Measurements from ENCODE around the gene KIF26B. TPM values are rescaled to one million over a fixed set of nuclear protein-coding genes. Genes with fewer than 3 reads are reported as not detected.

KIF26B gene
- total RNA-seq, 1 donor from 2014 or later = 3.4 TPM

- Histone ChIP-seq H3K27ac (no peak overlapping the region), H3K4me1 (no peaks in the 10 kb centered on the region), H3K9me3 (no peaks in the 10 kb centered on the region), H3K27me3 (no peaks in the 10 kb centered on the region), H3K36me3 (no peaks in the 10 kb centered on the region), H3K4me3 (no peak overlapping the region)
- TF ChIP-seq, protein P1, sequence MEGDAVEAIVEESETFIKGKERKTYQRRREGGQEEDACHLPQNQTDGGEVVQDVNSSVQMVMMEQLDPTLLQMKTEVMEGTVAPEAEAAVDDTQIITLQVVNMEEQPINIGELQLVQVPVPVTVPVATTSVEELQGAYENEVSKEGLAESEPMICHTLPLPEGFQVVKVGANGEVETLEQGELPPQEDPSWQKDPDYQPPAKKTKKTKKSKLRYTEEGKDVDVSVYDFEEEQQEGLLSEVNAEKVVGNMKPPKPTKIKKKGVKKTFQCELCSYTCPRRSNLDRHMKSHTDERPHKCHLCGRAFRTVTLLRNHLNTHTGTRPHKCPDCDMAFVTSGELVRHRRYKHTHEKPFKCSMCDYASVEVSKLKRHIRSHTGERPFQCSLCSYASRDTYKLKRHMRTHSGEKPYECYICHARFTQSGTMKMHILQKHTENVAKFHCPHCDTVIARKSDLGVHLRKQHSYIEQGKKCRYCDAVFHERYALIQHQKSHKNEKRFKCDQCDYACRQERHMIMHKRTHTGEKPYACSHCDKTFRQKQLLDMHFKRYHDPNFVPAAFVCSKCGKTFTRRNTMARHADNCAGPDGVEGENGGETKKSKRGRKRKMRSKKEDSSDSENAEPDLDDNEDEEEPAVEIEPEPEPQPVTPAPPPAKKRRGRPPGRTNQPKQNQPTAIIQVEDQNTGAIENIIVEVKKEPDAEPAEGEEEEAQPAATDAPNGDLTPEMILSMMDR (IDR thresholded peaks at IDR 0.05) = no peak
- intact Hi-C loops (cut with DNase I) = no loop called here
- DNase-seq (no peak), ATAC-seq (no peak)
Measured at GRCh38 chr1:245657371-245657770, 502.6 kb downstream of the KIF26B start.

DNA sequence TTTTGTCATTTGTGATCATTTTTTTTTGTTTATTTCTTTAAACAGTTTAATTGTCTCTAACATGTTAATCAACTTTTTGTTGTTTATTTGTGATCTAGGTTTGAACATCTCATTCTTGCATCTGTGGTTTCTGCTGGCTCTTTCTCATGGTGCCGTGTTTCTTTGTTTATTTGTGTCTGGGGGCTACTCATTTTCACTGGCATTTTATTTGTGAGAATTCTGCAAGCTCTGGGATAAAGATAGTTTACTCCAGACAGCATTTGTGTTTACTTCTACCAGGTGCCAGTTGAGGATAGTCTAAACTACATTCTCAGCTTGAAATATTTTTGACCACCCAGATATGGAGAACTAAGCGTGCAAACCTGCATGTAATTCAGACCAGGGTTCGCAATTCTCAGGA lies 508.6 kb downstream of the KIF26B start:
- no peak overlapping the region for H3K4me3 ChIP-seq
- no peaks in the 10 kb centered on the region for H3K36me3 ChIP-seq
- DNase-seq = no peak
- TF ChIP-seq, protein P1 (IDR thresholded peaks at IDR 0.05) = no peak
- intact Hi-C loops (cut with DNase I) = no loop called here
- H3K27ac ChIP-seq = no peak overlapping the region
- no peaks in the 10 kb centered on the region for H3K9me3 ChIP-seq
- no peaks in the 10 kb centered on the region for H3K27me3 ChIP-seq
- ATAC-seq = no peak
- no peaks in the 10 kb centered on the region for H3K4me1 ChIP-seq

DNA sequence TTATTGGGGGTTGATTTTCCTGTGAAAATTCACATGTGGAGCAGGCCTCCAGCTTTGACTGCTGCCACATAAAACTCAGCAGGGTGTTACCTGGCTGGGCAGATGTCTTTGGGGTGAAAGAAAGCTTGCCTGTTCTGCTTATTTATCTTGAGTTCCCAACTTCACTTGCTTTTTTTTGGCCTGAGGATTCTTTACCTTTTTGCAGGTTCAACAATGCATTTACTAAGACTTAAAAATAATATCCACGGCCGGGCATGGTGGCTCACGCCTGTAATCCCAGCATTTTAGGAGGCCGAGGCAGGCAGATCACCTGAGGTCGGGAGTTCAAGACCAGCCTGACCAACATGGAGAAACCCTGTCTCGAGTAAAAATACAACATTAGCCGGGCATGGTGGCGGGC lies 509.1 kb downstream of the KIF26B start:
- TF ChIP-seq, protein P1 (IDR thresholded peaks at IDR 0.05) = no peak
- intact Hi-C loops (cut with DNase I) = no loop called here
- no peaks in the 10 kb centered on the region for H3K9me3 ChIP-seq
- H3K36me3 ChIP-seq = no peaks in the 10 kb centered on the region
- no peak for ATAC-seq
- H3K4me3 ChIP-seq = no peak overlapping the region
- H3K27me3 ChIP-seq = no peaks in the 10 kb centered on the region
- H3K27ac ChIP-seq = no peak overlapping the region
- no peak for DNase-seq
- no peaks in the 10 kb centered on the region for H3K4me1 ChIP-seq

- Histone ChIP-seq H3K4me1 (no peaks in the 10 kb centered on the region), H3K27me3 (no peaks in the 10 kb centered on the region), H3K9me3 (no peaks in the 10 kb centered on the region), H3K4me3 (no peak overlapping the region), H3K27ac (no peak overlapping the region), H3K36me3 (no peaks in the 10 kb centered on the region)
- DNase-seq (no peak), ATAC-seq (no peak)
- TF ChIP-seq, protein P1 (IDR thresholded peaks at IDR 0.05) = no peak
- intact Hi-C loops (cut with DNase I) = no loop called here
Measured at GRCh38 chr1:245666412-245666811, 511.6 kb downstream of the KIF26B start.

DNA sequence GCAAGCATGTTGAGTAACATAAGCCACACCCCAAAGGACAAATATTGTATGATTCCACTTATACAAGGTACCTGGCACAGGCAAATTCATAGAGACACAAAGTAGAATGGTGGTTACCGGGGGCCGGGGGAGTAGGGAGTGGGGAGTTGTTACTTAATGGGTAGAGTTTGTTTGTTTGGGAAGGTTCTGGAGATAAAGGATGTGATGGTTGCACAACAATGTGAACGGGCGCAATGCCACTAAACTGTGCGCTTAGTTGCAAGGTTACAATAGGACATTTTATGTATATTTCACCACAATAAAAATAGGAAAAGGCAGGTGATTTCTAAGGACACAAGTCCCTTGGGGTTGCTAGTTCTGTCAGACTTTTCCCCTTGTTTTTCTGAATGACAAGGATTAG lies 516.6 kb downstream of the KIF26B start:
- H3K27ac ChIP-seq = no peak overlapping the region
- no peaks in the 10 kb centered on the region for H3K36me3 ChIP-seq
- no peak overlapping the region for H3K4me3 ChIP-seq
- no peaks in the 10 kb centered on the region for H3K9me3 ChIP-seq
- ATAC-seq (no peak), DNase-seq (no peak)
- intact Hi-C loops (cut with DNase I) = no loop called here
- no peaks in the 10 kb centered on the region for H3K4me1 ChIP-seq
- no peaks in the 10 kb centered on the region for H3K27me3 ChIP-seq
- TF ChIP-seq, protein P1 (IDR thresholded peaks at IDR 0.05) = no peak

Data from upper lobe of right lung (tissue), 1 donor.